ENCODE data around the gene TMEM95.

TMEM95 gene

DNA sequence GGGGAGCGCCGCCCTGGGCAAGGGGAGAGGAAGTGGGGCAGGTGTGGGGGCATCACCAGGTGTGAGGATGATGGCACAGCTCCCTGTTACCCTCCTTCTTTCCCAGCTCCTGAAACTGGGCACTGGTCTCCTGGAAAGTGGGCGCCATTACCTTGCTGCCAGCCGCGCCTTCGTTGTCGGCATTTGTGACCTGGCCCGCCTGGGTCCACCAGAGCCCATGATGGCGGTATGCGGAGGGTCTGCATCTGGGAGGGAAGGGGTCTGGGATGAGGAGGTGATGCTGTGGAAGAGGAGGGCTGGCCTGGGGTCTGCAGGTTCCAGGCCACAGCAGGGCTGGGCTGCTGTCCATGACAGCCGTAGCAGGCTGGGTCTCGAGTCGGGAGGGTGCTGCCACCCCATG, 13.1 kb upstream of the TMEM95 start:
- FAIRE-seq (no peak), DNase-seq (ENCODE audit: insufficient read length, low spot score) (no peak)
- TF ChIP-seq TAF1 (IDR thresholded peaks at IDR 0.05; ENCODE audit: low read depth, low read length) (no peak), POU2F2 (IDR thresholded peaks at IDR 0.05; ENCODE audit: low read depth, low read length) (no peak), SPI1 (IDR thresholded peaks at IDR 0.05; ENCODE audit: low read depth, low read length) (no peak), POLR2AphosphoS5 (IDR thresholded peaks at IDR 0.05; ENCODE audit: low read depth, low read length) (no peak), PAX5 (IDR thresholded peaks at IDR 0.05; ENCODE audit: insufficient read depth, low read length, severe bottlenecking) (no peak), POLR2A (IDR thresholded peaks at IDR 0.05; ENCODE audit: low read depth, low read length) (no peak)

DNA sequence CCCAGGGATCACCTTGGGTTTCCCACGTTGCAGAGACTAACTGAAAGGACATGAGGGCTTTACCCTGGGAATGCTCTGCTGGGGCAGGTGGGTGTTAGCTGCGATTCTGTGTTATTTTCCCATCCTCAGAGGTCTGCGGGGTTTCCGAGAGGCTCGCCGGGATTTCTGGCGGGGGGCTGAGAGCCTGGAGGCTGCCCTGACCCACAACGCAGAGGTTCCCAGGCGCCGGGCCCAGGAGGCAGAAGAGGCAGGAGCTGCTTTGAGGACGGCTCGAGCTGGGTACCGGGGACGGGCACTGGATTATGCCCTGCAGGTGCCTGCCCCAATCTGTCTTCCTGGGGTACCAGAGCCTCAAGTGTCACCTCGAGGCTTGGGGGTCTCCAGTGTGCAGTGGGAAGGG, 11.7 kb upstream of the TMEM95 start:
- FAIRE-seq: no peak
- no peak for TF ChIP-seq POLR2AphosphoS5 (IDR thresholded peaks at IDR 0.05; ENCODE audit: low read depth, low read length)
- no peak for TF ChIP-seq POU2F2 (IDR thresholded peaks at IDR 0.05; ENCODE audit: low read depth, low read length)
- TF ChIP-seq SPI1 (IDR thresholded peaks at IDR 0.05; ENCODE audit: low read depth, low read length): no peak
- no peak for TF ChIP-seq TAF1 (IDR thresholded peaks at IDR 0.05; ENCODE audit: low read depth, low read length)
- TF ChIP-seq POLR2A (IDR thresholded peaks at IDR 0.05; ENCODE audit: low read depth, low read length): no peak
- no peak for TF ChIP-seq PAX5 (IDR thresholded peaks at IDR 0.05; ENCODE audit: insufficient read depth, low read length, severe bottlenecking)
- DNase-seq (ENCODE audit: insufficient read length, low spot score): no peak

DNA sequence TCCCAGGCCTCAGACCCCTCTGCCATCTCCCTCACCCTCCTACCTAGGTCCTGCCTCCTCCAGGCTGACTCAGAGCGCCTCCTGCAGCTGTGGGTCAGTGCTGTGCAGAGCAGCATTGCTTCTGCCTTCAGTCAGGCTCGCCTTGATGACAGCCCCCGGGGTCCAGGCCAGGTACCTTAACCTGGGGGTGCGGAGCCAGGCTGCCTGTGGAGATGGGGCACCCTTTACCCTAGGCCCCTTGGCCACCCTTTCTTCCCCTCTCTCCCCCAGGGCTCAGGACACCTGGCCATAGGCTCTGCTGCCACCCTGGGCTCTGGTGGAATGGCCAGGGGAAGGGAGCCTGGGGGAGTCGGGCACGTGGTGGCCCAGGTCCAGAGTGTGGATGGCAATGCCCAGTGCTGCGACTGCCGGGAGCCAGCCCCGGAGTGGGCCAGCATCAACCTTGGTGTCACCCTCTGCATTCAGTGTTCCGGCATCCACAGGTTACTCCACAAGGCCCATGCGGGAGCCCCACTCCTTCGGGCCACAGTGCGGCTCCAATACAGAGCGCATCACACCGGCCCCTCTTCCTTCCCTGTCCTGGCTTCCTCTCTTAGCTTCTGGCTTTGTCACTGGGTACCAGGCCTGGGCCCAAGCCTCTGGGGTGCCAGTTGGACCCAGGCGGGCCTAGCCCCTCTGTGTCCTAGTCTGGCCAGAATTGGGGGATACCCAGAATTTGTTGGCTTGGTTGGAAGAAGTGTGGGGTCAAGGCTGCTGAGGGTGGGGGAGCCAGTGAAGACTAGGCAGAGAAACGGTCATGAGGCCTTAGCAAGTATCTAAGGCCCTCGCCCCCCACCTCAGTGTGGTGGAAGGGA, 8.0 kb upstream of the TMEM95 start:
- no peak for FAIRE-seq
- TF ChIP-seq POU2F2 (IDR thresholded peaks at IDR 0.05; ENCODE audit: low read depth, low read length) (no peak), POLR2AphosphoS5 (IDR thresholded peaks at IDR 0.05; ENCODE audit: low read depth, low read length) (no peak), TAF1 (IDR thresholded peaks at IDR 0.05; ENCODE audit: low read depth, low read length) (no peak), POLR2A (IDR thresholded peaks at IDR 0.05; ENCODE audit: low read depth, low read length) (no peak), PAX5 (IDR thresholded peaks at IDR 0.05; ENCODE audit: insufficient read depth, low read length, severe bottlenecking) (no peak), SPI1 (IDR thresholded peaks at IDR 0.05; ENCODE audit: low read depth, low read length) (no peak)
- no peak for DNase-seq (ENCODE audit: insufficient read length, low spot score)

DNA sequence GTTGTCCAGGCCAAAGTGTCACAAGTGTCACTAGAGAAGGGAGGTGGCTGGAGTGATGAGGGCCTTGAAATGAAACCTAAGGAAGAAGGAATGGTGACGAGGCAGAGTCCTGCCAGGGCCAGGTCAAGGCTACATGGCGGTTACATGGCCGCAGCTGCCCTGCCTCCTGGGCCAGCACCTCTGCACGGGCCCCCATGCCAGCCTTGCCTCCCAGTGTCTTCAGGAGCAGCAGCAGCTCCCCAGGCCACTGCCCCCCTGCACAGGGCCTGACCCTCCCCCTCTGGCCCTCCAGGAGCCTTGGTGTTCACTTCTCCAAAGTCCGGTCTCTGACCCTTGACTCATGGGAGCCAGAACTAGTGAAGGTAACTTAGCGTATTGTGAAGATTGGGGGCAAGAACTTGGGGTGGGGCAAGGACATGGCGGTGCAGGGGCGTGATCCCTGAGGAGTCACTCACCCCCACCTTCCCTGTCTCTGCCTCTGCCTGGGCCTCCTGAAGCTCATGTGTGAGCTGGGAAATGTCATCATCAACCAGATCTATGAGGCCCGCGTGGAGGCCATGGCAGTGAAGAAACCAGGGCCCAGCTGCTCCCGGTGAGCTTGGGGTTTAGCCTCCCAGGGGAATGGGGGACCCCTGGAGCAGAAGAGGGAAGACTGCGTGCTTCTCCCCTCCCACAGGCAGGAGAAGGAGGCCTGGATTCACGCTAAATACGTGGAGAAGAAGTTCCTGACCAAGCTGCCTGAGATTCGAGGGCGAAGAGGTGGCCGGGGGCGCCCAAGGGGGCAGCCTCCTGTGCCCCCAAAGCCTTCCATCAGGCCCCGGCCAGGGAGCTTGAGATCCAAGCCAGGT, 7.1 kb upstream of the TMEM95 start:
- TF ChIP-seq POLR2A (IDR thresholded peaks at IDR 0.05; ENCODE audit: low read depth, low read length) (no peak), POLR2AphosphoS5 (IDR thresholded peaks at IDR 0.05; ENCODE audit: low read depth, low read length) (no peak), SPI1 (IDR thresholded peaks at IDR 0.05; ENCODE audit: low read depth, low read length) (no peak), TAF1 (IDR thresholded peaks at IDR 0.05; ENCODE audit: low read depth, low read length) (no peak), POU2F2 (IDR thresholded peaks at IDR 0.05; ENCODE audit: low read depth, low read length) (no peak), PAX5 (IDR thresholded peaks at IDR 0.05; ENCODE audit: insufficient read depth, low read length, severe bottlenecking) (no peak)
- no peak for DNase-seq (ENCODE audit: insufficient read length, low spot score)
- FAIRE-seq: no peak

DNA sequence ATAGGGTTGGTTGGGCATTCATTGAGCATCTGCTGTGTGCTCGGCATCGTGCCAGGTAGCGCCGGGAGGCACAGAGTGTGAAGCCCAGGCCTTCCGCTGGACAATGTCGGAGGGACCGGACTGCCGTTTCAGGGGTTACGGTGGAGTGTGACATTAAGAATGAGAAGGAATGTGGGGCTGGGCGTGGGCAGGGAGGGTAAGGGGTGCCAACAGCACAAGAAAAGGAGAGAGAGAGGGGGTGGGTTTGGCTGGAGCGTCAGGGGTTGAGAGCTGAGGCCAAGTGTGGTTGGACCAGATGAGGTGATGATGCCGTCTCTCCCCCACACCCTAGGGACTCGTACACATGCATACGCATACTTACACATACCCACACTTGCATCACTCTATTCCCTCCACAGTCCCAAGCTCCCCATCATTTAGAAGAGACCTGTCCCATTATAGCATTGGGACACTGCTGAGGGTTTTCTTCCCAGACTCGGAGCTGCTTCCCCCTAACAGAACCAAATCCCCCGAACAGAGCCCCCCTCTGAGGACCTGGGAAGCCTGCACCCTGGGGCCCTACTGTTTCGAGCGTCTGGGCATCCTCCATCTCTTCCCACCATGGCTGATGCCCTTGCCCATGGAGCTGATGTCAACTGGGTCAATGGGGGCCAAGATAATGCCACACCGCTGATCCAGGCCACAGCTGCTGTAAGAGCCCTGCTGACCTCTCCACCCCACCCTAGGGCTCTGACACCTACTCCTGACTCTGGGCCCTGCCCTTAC, 6.3 kb upstream of the TMEM95 start:
- TF ChIP-seq SPI1 (IDR thresholded peaks at IDR 0.05; ENCODE audit: low read depth, low read length): no peak
- FAIRE-seq (no peak), DNase-seq (ENCODE audit: insufficient read length, low spot score) (no peak)

DNA sequence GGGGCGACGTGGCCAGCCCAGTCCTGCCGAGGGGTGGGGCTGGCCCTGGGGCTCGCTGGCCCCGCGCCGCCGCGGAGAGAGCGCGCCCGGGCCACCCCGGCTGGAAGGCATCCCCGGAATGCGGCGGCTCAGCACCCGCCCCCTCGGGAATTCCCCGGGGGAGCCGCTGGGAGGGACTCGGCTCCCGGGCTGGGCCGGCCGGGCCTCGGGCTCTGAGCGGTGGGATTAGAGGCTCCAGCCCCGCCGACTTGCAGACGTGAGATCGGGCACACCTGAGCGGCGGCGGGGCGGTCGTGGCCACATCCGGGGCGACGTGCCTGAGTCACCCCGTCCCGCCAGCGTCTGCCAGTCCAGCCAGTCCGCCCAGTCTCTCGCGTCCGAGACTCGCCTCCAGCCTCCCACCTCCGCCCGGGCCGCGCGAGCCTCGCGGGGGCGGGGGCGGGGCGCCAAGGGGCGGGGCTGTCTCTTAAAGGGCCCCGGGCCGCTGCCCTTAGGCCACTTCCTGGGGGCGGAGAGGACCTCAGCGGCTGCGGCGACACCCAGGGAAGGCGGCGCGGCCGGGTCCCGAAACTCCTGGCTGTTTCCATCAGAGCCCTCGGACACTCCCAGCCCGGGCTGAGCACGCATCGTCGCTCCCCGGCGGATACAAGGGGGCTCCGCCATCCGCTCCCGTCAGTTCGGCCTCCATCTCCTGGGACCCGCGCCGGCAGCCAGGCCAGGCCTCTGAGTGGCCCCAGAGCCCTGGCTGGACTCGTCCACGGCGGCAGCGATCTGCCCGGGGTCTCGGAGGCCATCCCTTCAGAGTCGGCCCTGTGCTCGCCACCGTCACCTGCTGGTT, 3.1 kb upstream of the TMEM95 start, which contains the start of gene KCTD11:
Gene KCTD11 (plus strand): TSS at position 498 of the 838 bp plus-strand sequence.
- TF ChIP-seq POLR2AphosphoS5 (IDR thresholded peaks at IDR 0.05; ENCODE audit: low read depth, low read length) (0 out of 2 replicates have a peak, but pooled peaks have one; percentile 7), TAF1 (IDR thresholded peaks at IDR 0.05; ENCODE audit: low read depth, low read length) (peak; percentile 29; the same call in 1 of the 2 replicates), SPI1 (IDR thresholded peaks at IDR 0.05; ENCODE audit: low read depth, low read length) (no peak), PAX5 (IDR thresholded peaks at IDR 0.05; ENCODE audit: insufficient read depth, low read length, severe bottlenecking) (peak; percentile 14)
- DNase-seq (ENCODE audit: insufficient read length, low spot score) (peak; percentile 90), FAIRE-seq (peak; percentile 91)

DNA sequence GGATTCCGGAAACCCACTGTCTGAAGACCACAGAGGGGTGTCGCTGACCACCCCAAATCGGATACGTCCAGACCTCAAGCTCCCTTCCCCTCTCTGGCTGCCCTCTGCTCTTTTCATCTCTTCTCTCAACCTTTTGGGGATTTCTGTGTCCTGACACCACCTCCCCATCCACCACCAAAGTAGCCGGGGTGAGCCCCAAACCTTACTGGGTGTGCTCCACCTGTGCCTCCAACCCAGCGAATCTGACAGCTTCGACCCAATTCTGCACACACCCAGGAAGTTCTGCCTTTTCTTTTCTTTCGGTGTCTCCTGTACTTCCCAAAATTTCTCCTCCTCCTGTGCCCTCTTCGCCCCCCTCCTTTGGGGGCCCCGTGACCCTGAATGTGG, 2.5 kb upstream of the TMEM95 start:
- DNase-seq (ENCODE audit: insufficient read length, low spot score) (no peak), FAIRE-seq (no peak)
- no peak for TF ChIP-seq POLR2AphosphoS5 (IDR thresholded peaks at IDR 0.05; ENCODE audit: low read depth, low read length)
- no peak for TF ChIP-seq TAF1 (IDR thresholded peaks at IDR 0.05; ENCODE audit: low read depth, low read length)
- no peak for TF ChIP-seq SPI1 (IDR thresholded peaks at IDR 0.05; ENCODE audit: low read depth, low read length)
- TF ChIP-seq POLR2A (IDR thresholded peaks at IDR 0.05; ENCODE audit: low read depth, low read length): no peak
- no peak for TF ChIP-seq PAX5 (IDR thresholded peaks at IDR 0.05; ENCODE audit: insufficient read depth, low read length, severe bottlenecking)
- TF ChIP-seq POU2F2 (IDR thresholded peaks at IDR 0.05; ENCODE audit: low read depth, low read length): no peak

DNA sequence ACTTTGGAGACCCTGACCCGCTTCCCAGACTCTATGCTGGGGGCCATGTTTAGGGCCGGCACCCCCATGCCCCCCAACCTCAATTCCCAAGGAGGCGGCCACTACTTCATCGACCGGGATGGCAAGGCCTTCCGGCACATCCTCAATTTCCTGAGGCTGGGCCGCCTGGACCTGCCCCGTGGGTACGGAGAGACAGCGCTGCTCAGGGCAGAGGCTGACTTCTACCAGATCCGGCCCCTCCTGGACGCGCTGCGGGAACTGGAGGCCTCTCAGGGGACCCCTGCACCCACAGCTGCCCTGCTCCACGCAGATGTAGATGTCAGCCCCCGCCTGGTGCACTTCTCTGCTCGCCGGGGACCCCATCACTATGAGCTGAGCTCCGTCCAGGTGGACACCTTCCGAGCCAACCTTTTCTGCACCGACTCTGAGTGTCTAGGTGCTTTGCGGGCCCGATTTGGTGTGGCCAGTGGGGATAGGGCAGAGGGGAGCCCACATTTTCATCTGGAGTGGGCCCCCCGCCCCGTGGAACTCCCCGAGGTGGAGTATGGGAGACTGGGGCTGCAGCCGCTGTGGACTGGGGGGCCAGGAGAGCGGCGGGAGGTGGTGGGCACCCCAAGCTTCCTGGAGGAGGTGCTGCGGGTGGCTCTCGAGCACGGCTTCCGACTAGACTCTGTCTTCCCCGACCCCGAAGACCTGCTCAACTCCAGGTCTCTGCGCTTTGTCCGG, 1.9 kb upstream of the TMEM95 start:
- TF ChIP-seq POU2F2 (IDR thresholded peaks at IDR 0.05; ENCODE audit: low read depth, low read length): no peak
- TF ChIP-seq SPI1 (IDR thresholded peaks at IDR 0.05; ENCODE audit: low read depth, low read length): no peak
- no peak for TF ChIP-seq TAF1 (IDR thresholded peaks at IDR 0.05; ENCODE audit: low read depth, low read length)
- no peak for TF ChIP-seq POLR2AphosphoS5 (IDR thresholded peaks at IDR 0.05; ENCODE audit: low read depth, low read length)
- FAIRE-seq: no peak
- DNase-seq (ENCODE audit: insufficient read length, low spot score): no peak

Data from GM12891 (cell line).